ENCODE results near the gene KIF26B.

Gene KIF26B

GRCh38 chr1:245751726-245752470 is 597.1 kb downstream of the KIF26B start:
- peak; percentile 56 for DNase-seq (ENCODE audit: low spot score)

GRCh38 chr1:245752561-245752960 is 597.8 kb downstream of the KIF26B start:
- no peak for DNase-seq (ENCODE audit: low spot score)

GRCh38 chr1:245753807-245754206 is 599.0 kb downstream of the KIF26B start:
- no peak for DNase-seq (ENCODE audit: low spot score)

- no peak for DNase-seq (ENCODE audit: low spot score)
These were observed 599.7 kb downstream of the KIF26B start for GRCh38 chr1:245754463-245754961.

All from AG08395 (cell line).